H1 (cell line): ENCODE data around the gene MVP. TPM values are rescaled to one million over a fixed set of nuclear protein-coding genes. Genes with fewer than 3 reads are reported as not detected.
"Not testable (repeated sequence)": the region's sequence is repeated elsewhere in the genome, so short reads cannot be mapped to it uniquely, and the experiment has no call there.

Experiments
- CTCF ChIA-PET: fragments of 300-600 bp; sonication (Branson Sonifier 250); formaldehyde crosslinking; loops from one replicate; lab custom pipeline; 2021; ENCODE audit not compliant: partially characterized antibody; lab: Charles Lee
- POLR2A ChIA-PET: fragments of 300-600 bp; sonication (Branson Sonifier 250); formaldehyde crosslinking; loops from one replicate; lab custom pipeline; 2021; ENCODE audit warnings: inconsistent platforms; ENCODE audit not compliant: partially characterized antibody; lab: Charles Lee
- DNase-seq, 2 experiments: peaks; one replicate each; pipeline versions ENCODE4 v3.0.0 to v3.0.0-alpha.2; 2010 to 2022; ENCODE audit warnings: low spot score in 2 of 2, low read depth in 1 of 2, mixed read lengths in 1 of 2
- FAIRE-seq: peaks from 2 replicates; lab custom pipeline; 2011; peaks lifted over from hg19 to GRCh38; lab: Jason Lieb, UNC
- H2AFZ ChIP-seq: 2 replicates; pipeline ENCODE4 v1.8.1; 2012; ENCODE audit warnings: low read length, inconsistent platforms
- H2AK5ac ChIP-seq: 2 replicates; pipeline ENCODE4 v1.6.1; 2013; ENCODE audit warnings: low read depth, low read length
- H2BK120ac ChIP-seq: replicated peaks from 2 replicates; pipeline ENCODE3; 2013; ENCODE audit warnings: low read depth, low read length, inconsistent platforms
- H2BK12ac ChIP-seq: 2 replicates; pipeline ENCODE4 v1.6.1; 2013; ENCODE audit warnings: low read depth, low read length
- H2BK15ac ChIP-seq: 2 replicates; pipeline ENCODE4 v1.6.1; 2013; ENCODE audit warnings: low read length
- H2BK20ac ChIP-seq: 2 replicates; pipeline ENCODE4 v1.6.1; 2013; ENCODE audit warnings: low read length
- H2BK5ac ChIP-seq: 2 replicates; pipeline ENCODE4 v1.6.1; 2013; ENCODE audit warnings: low read depth, low read length
- H3K14ac ChIP-seq: 2 replicates; pipeline ENCODE4 v1.6.1; 2013; ENCODE audit warnings: inconsistent platforms; ENCODE audit not compliant: insufficient read length
- H3K18ac ChIP-seq: 2 replicates; pipeline ENCODE4 v1.6.1; 2013; ENCODE audit warnings: low read length; ENCODE audit errors: extremely low read depth
- H3K23ac ChIP-seq: 2 replicates; pipeline ENCODE4 v1.6.1; 2013; ENCODE audit warnings: inconsistent platforms; ENCODE audit not compliant: insufficient read length
- H3K23me2 ChIP-seq: 2 replicates; pipeline ENCODE4 v1.6.1; 2013; ENCODE audit warnings: low read depth, low read length
- H3K27ac ChIP-seq: 2 replicates; pipeline ENCODE4 v1.6.1; 2011; ENCODE audit warnings: low read depth, low read length, inconsistent platforms
- H3K27me3 ChIP-seq, 4 experiments: replicated peaks in 1 of 4; 1 replicate in 1 of 4; 2 replicates in 3 of 4; pipeline versions ENCODE4 v1.6.1 to v1.8.1; 2011 to 2013; ENCODE audit warnings: low read length in 3 of 4, mild to moderate bottlenecking in 3 of 4, inconsistent platforms in 2 of 4, mixed read lengths in 2 of 4, moderate library complexity in 1 of 4; ENCODE audit not compliant: control insufficient read depth in 3 of 4, insufficient read depth in 3 of 4; ENCODE audit errors: extremely low read depth in 1 of 4
- H3K36me3 ChIP-seq, 4 experiments: 2 replicates each; pipeline versions ENCODE4 v1.6.1 to v1.8.1; 2011 to 2013; ENCODE audit warnings: mild to moderate bottlenecking in 4 of 4, low read length in 3 of 4, moderate library complexity in 2 of 4, control low read depth in 1 of 4, inconsistent platforms in 1 of 4; ENCODE audit not compliant: insufficient read depth in 4 of 4, control insufficient read depth in 2 of 4
- H3K4ac ChIP-seq: replicated peaks from 2 replicates; pipeline ENCODE3; 2013; ENCODE audit warnings: low read length, low read depth, mixed read lengths, inconsistent platforms; ENCODE audit not compliant: insufficient read length
- H3K4me1 ChIP-seq, 4 experiments: replicated peaks in 1 of 4; 1 replicate in 1 of 4; 2 replicates in 3 of 4; pipeline versions ENCODE4 v1.6.1 to v1.8.1; 2011 to 2013; ENCODE audit warnings: low read length in 3 of 4, inconsistent platforms in 2 of 4, mixed read lengths in 1 of 4; ENCODE audit not compliant: insufficient read depth in 4 of 4, control insufficient read depth in 3 of 4
- H3K4me2 ChIP-seq, 2 experiments: 2 replicates each; pipeline versions ENCODE4 v1.6.1 to v1.8.1; 2011 to 2013; ENCODE audit warnings: low read depth in 2 of 2, low read length in 2 of 2, control low read depth in 1 of 2, inconsistent platforms in 1 of 2, mild to moderate bottlenecking in 1 of 2; ENCODE audit not compliant: insufficient read depth in 1 of 2
- H3K4me3 ChIP-seq, 4 experiments: fragments of 200-600, 300-600 bp in 1 of 4; sonication (generic), shearing (Covaris generic), sonication (Bioruptor Twin) in 1 of 4; 2 replicates each; pipeline versions ENCODE4 v1.5.1 to v1.8.1; 2011 to 2016; ENCODE audit warnings: low read length in 4 of 4, low read depth in 3 of 4, control low read depth in 2 of 4, inconsistent platforms in 2 of 4, mild to moderate bottlenecking in 2 of 4, mixed read lengths in 1 of 4, moderate library complexity in 1 of 4; ENCODE audit not compliant: insufficient read depth in 2 of 4; ENCODE audit errors: extremely low read depth in 1 of 4
- H3K56ac ChIP-seq: replicated peaks from 2 replicates; pipeline ENCODE3; 2013; ENCODE audit warnings: low read depth, mild to moderate bottlenecking, mixed read lengths, low read length, inconsistent platforms; ENCODE audit not compliant: insufficient read length
- H3K79me1 ChIP-seq: 2 replicates; pipeline ENCODE4 v1.6.1; 2013; ENCODE audit warnings: low read depth, low read length, control low read depth
- H3K79me2 ChIP-seq, 2 experiments: 2 replicates each; pipeline versions ENCODE4 v1.6.1 to v1.8.1; 2012 to 2013; ENCODE audit warnings: low read length in 2 of 2, mild to moderate bottlenecking in 2 of 2, inconsistent platforms in 1 of 2; ENCODE audit not compliant: insufficient read depth in 2 of 2, control insufficient read depth in 1 of 2
- H3K9ac ChIP-seq, 4 experiments: replicated peaks in 1 of 4; 1 replicate in 1 of 4; 2 replicates in 3 of 4; pipeline versions ENCODE4 v1.6.1 to v1.8.1; 2011 to 2013; ENCODE audit warnings: low read depth in 3 of 4, low read length in 3 of 4, control low read depth in 2 of 4, mild to moderate bottlenecking in 2 of 4, moderate library complexity in 2 of 4, inconsistent platforms in 1 of 4; ENCODE audit errors: extremely low read depth in 1 of 4
- H3K9me3 ChIP-seq, 2 experiments: 2 replicates each; pipeline versions ENCODE4 v1.6.1 to v1.8.1; 2012 to 2013; ENCODE audit warnings: mild to moderate bottlenecking in 2 of 2, moderate library complexity in 2 of 2, control low read depth in 1 of 2, inconsistent platforms in 1 of 2, low read depth in 1 of 2, low read length in 1 of 2, mixed read lengths in 1 of 2; ENCODE audit not compliant: insufficient read depth in 2 of 2
- H4K20me1 ChIP-seq, 2 experiments: replicated peaks in 1 of 2; 2 replicates each; pipeline versions ENCODE3 to v1.8.1; 2011 to 2013; ENCODE audit warnings: inconsistent platforms in 2 of 2, low read length in 2 of 2, mild to moderate bottlenecking in 1 of 2; ENCODE audit not compliant: insufficient read depth in 2 of 2, control insufficient read depth in 1 of 2
- H4K5ac ChIP-seq: 2 replicates; pipeline ENCODE4 v1.6.1; 2013; ENCODE audit warnings: low read length, low read depth, mixed read lengths, inconsistent platforms; ENCODE audit not compliant: insufficient read length
- H4K8ac ChIP-seq: 2 replicates; pipeline ENCODE4 v1.8.0; 2013; ENCODE audit warnings: mild to moderate bottlenecking, moderate library complexity, low read length, inconsistent platforms; ENCODE audit not compliant: insufficient read depth; ENCODE audit errors: extremely low read depth
- H4K91ac ChIP-seq: replicated peaks from 2 replicates; pipeline ENCODE3; 2013; ENCODE audit warnings: low read length, mixed read lengths, inconsistent platforms; ENCODE audit not compliant: insufficient read length
- WGBS, 2 experiments: shearing (Covaris generic) in 1 of 2; methylation state at CpG; one replicate each; pipeline versions ENCODE4 v1.1.6 to v1.1.7; 2013 to 2015; ENCODE audit warnings: low lambda C conversion rate in 2 of 2, mixed read lengths in 2 of 2, inconsistent platforms in 1 of 2, low coverage in 1 of 2, missing lambda C conversion rate in 1 of 2; ENCODE audit not compliant: insufficient replicate concordance in 2 of 2, insufficient coverage in 1 of 2, insufficient read length in 1 of 2; ENCODE audit errors: extremely low coverage in 1 of 2, missing lambda C conversion rate in 1 of 2; 5-methylcytosine and 5-hydroxymethylcytosine counted together
- polyA plus RNA-seq, 7 experiments: library from polyadenylated mRNA; depleted of rRNA in 3 of 7; stranded (reverse) in 5 of 7; unstranded in 2 of 7; fragments of >200 nt in 5 of 7; fragments of 200-250 nt in 2 of 7; gene quantifications; 1 replicate in 5 of 7; 2 replicates in 1 of 7; 4 replicates in 1 of 7; pipeline versions ENCODE4 v1.2.1 to v1.2.3, GENCODE V29; 2011 to 2013; ENCODE audit warnings: missing spikeins in 2 of 7, mixed read lengths in 2 of 7
- total RNA-seq: library from RNA; stranded (reverse); fragmentation: NEBNext Ultra II Directional; extraction: Animal tissue kit (Norgen Biotek cat#: 25700); gene quantifications from 2 replicates; pipeline ENCODE4 v1.2.1, GENCODE V29; 2021

The MVP gene
- total and polyA plus RNA-seq, 2 of the 8 experiments (the other 6 are each of a cell fraction or from before 2014, with no cell fraction given), result 1.9 TPM

DNA sequence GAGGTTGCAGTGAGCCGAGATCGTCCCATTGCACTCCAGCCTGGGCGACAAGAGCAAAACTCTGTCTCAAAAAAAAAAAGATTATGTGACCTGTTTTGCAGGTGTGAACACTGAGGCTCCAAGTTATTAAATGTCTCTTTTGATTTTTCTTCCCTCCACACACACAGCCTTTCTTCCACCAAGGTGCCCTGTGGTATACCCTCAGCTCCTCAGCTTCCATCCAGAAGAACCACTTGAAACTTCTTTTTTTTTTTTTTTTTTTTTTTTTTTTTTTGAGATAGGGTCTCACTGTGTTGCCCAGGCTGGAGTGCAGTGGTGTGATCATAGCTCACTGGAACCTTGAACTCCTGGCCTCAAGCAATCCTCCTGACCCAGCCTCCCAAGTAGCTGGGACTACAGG, 69.1 kb downstream of the MVP start:
- H2BK15ac ChIP-seq, H2AK5ac ChIP-seq, H4K8ac ChIP-seq, H4K20me1 ChIP-seq, FAIRE-seq, H3K4ac ChIP-seq, H3K23me2 ChIP-seq, H3K79me1 ChIP-seq, H4K91ac ChIP-seq, H3K27me3 ChIP-seq, H3K9ac ChIP-seq, H3K9me3 ChIP-seq, H2BK120ac ChIP-seq, H3K79me2 ChIP-seq, H2BK5ac ChIP-seq, H3K4me2 ChIP-seq, H2AFZ ChIP-seq, H3K27ac ChIP-seq, H3K18ac ChIP-seq, H3K4me3 ChIP-seq, H3K4me1 ChIP-seq, H3K36me3 ChIP-seq, H3K56ac ChIP-seq, H4K5ac ChIP-seq, H3K23ac ChIP-seq, DNase-seq, H3K14ac ChIP-seq, H2BK20ac ChIP-seq, H2BK12ac ChIP-seq: not testable (repeated sequence)
- POLR2A ChIA-PET, result interaction anchor here (1.0 to 1.2 kb wide), 2 partner anchors 12 to 140 kb away, joined by 3 to 6 read pairs; no protein-coding TSS in a partner anchor
- CTCF ChIA-PET, result interaction anchor here (1.4 to 1.6 kb wide), 3 partner anchors 10 to 115 kb away, joined by 3 to 5 read pairs (median 4); partner anchors contain the start of genes ASPHD1 and SEZ6L2
- WGBS, 2 experiments, result 96% methylated on average over 3 of the region's 3 CpGs; no CpG with 5 or more reads in 1 of the 2 experiments
